Subcutaneous abdominal adipose tissue (tissue), 5 donors: ENCODE results near the gene DENND6B.

Experiments used
- H3K27ac ChIP-seq: one replicate; pipeline ENCODE4 v1.7.0; 2013; ENCODE audit warnings: low read depth, mild to moderate bottlenecking, inconsistent platforms, low read length, moderate library complexity
- H3K27me3 ChIP-seq, 5 donors: one replicate each; pipeline ENCODE4 v1.7.0; 2013; ENCODE audit warnings: low read length in 5 of 5, inconsistent platforms in 1 of 5; ENCODE audit not compliant: control insufficient read depth in 5 of 5, insufficient read depth in 4 of 5
- H3K36me3 ChIP-seq, 5 donors: one replicate each; pipeline ENCODE4 v1.7.0; 2013; ENCODE audit warnings: low read length in 5 of 5; ENCODE audit not compliant: control insufficient read depth in 5 of 5, insufficient read depth in 5 of 5
- H3K4me1 ChIP-seq, 5 donors: one replicate each; pipeline ENCODE4 v1.7.0; 2013; ENCODE audit warnings: low read length in 5 of 5, mild to moderate bottlenecking in 3 of 5, moderate library complexity in 1 of 5; ENCODE audit not compliant: control insufficient read depth in 5 of 5, insufficient read depth in 5 of 5
- H3K4me3 ChIP-seq, 5 donors: one replicate each; pipeline ENCODE4 v1.7.0; 2013; ENCODE audit warnings: low read length in 5 of 5, low read depth in 1 of 5
- H3K9ac ChIP-seq, 5 donors: one replicate each; pipeline ENCODE4 v1.7.0; 2013; ENCODE audit warnings: low read length in 5 of 5, mild to moderate bottlenecking in 4 of 5, moderate library complexity in 3 of 5
- H3K9me3 ChIP-seq, 5 donors: one replicate each; pipeline ENCODE4 v1.7.0; 2013; ENCODE audit warnings: low read length in 5 of 5; ENCODE audit not compliant: control insufficient read depth in 5 of 5
- donor health status: healthy.
- donor health status: healthy.
- donor health status: healthy.
- donor health status: healthy.
- donor health status: healthy.

DENND6B gene

GRCh38 chr22:50281384-50281760 is 45.4 kb downstream of the DENND6B start:
- no peak overlapping the region for H3K27ac ChIP-seq
- peaks cover 0 to 93% (median 89%) of the 10 kb centered on the region in 5 donors for H3K36me3 ChIP-seq
- no peak overlapping the region for H3K4me3 ChIP-seq
- H3K27me3 ChIP-seq = no peaks in the 10 kb centered on the region
- H3K9ac ChIP-seq = no peak overlapping the region
- no peaks in the 10 kb centered on the region for H3K4me1 ChIP-seq
- no peaks in the 10 kb centered on the region for H3K9me3 ChIP-seq

- no peaks in the 10 kb centered on the region for H3K9me3 ChIP-seq
- no peak overlapping the region for H3K27ac ChIP-seq
- no peak overlapping the region for H3K9ac ChIP-seq
- H3K27me3 ChIP-seq = no peaks in the 10 kb centered on the region
- H3K4me3 ChIP-seq = no peak overlapping the region
- peaks cover 0 to 93% (median 87%) of the 10 kb centered on the region in 5 donors for H3K36me3 ChIP-seq
- H3K4me1 ChIP-seq = no peaks in the 10 kb centered on the region
These were observed 46.0 kb downstream of the DENND6B start for GRCh38 chr22:50280708-50281383.

- Histone ChIP-seq H3K27me3 (no peaks in the 10 kb centered on the region), H3K27ac (no peak overlapping the region), H3K36me3 (peaks cover 0 to 96% (median 90%) of the 10 kb centered on the region in 5 donors), H3K9ac (no peak overlapping the region), H3K4me1 (no peaks in the 10 kb centered on the region), H3K4me3 (no peak overlapping the region), H3K9me3 (no peaks in the 10 kb centered on the region)
These were observed 46.6 kb downstream of the DENND6B start for GRCh38 chr22:50280022-50280707.

GRCh38 chr22:50278956-50279619 is 47.7 kb downstream of the DENND6B start:
- Histone ChIP-seq H3K9ac (no peak overlapping the region), H3K27ac (no peak overlapping the region), H3K27me3 (no peaks in the 10 kb centered on the region), H3K36me3 (peaks cover 0 to 91% (median 84%) of the 10 kb centered on the region in 5 donors), H3K4me3 (no peak overlapping the region), H3K9me3 (no peaks in the 10 kb centered on the region), H3K4me1 (peaks cover 0 to 3% (median 3%) of the 10 kb centered on the region in 5 donors)

GRCh38 chr22:50278461-50278860 is 48.4 kb downstream of the DENND6B start:
- Histone ChIP-seq H3K27ac (no peak overlapping the region), H3K27me3 (no peaks in the 10 kb centered on the region)

GRCh38 chr22:50277761-50278160 is 49.1 kb downstream of the DENND6B start:
- no peaks in the 10 kb centered on the region for H3K27me3 ChIP-seq
- peaks cover 0 to 4% (median 3%) of the 10 kb centered on the region in 5 donors for H3K4me1 ChIP-seq
- peaks cover 0 to 79% (median 73%) of the 10 kb centered on the region in 5 donors for H3K36me3 ChIP-seq
- no peak overlapping the region for H3K4me3 ChIP-seq
- H3K9me3 ChIP-seq = no peaks in the 10 kb centered on the region
- no peak overlapping the region for H3K9ac ChIP-seq
- H3K27ac ChIP-seq = no peak overlapping the region

More at GRCh38 chr22:50278461-50278860, 48.4 kb downstream of the DENND6B start:
- Histone ChIP-seq H3K4me3 (no peak overlapping the region), H3K4me1 (peaks cover 0 to 4% (median 3%) of the 10 kb centered on the region in 5 donors), H3K9me3 (no peaks in the 10 kb centered on the region), H3K9ac (no peak overlapping the region), H3K36me3 (peaks cover 0 to 86% (median 79%) of the 10 kb centered on the region in 5 donors)

- H3K9me3 ChIP-seq = no peaks in the 10 kb centered on the region
- peaks cover 0 to 63% (median 57%) of the 10 kb centered on the region in 5 donors for H3K36me3 ChIP-seq
- no peak overlapping the region for H3K9ac ChIP-seq
- H3K27ac ChIP-seq = no peak overlapping the region
- H3K4me3 ChIP-seq = no peak overlapping the region
- H3K27me3 ChIP-seq = no peaks in the 10 kb centered on the region
- H3K4me1 ChIP-seq = peaks cover 0 to 18% (median 10%) of the 10 kb centered on the region in 5 donors
These were observed 50.7 kb downstream of the DENND6B start for GRCh38 chr22:50276143-50276542.

- H3K9ac ChIP-seq = no peak overlapping the region
- no peak overlapping the region for H3K4me3 ChIP-seq
- peaks cover 0 to 56% (median 51%) of the 10 kb centered on the region in 5 donors for H3K36me3 ChIP-seq
- no peak overlapping the region for H3K27ac ChIP-seq
- H3K27me3 ChIP-seq = no peaks in the 10 kb centered on the region
- no peaks in the 10 kb centered on the region for H3K9me3 ChIP-seq
- peaks cover 0 to 26% (median 17%) of the 10 kb centered on the region in 5 donors for H3K4me1 ChIP-seq
These were observed 51.4 kb downstream of the DENND6B start for GRCh38 chr22:50275181-50276055.

GRCh38 chr22:50274771-50275170 is 52.0 kb downstream of the DENND6B start:
- peaks cover 0 to 27% (median 19%) of the 10 kb centered on the region in 5 donors for H3K4me1 ChIP-seq
- no peaks in the 10 kb centered on the region for H3K9me3 ChIP-seq
- no peak overlapping the region for H3K9ac ChIP-seq
- peaks cover 0 to 49% (median 44%) of the 10 kb centered on the region in 5 donors for H3K36me3 ChIP-seq
- H3K27ac ChIP-seq = no peak overlapping the region
- no peak overlapping the region for H3K4me3 ChIP-seq
- no peaks in the 10 kb centered on the region for H3K27me3 ChIP-seq
